ENCODE data around the gene METTL2B. TPM values are rescaled to one million over a fixed set of nuclear protein-coding genes. Genes with fewer than 3 reads are reported as not detected.
"Not testable (repeated sequence)": the region's sequence is repeated elsewhere in the genome, so short reads cannot be mapped to it uniquely, and the experiment has no call there.

Gene METTL2B
- total RNA-seq, 1 experiment from 2014 or later = 49.7 TPM

DNA sequence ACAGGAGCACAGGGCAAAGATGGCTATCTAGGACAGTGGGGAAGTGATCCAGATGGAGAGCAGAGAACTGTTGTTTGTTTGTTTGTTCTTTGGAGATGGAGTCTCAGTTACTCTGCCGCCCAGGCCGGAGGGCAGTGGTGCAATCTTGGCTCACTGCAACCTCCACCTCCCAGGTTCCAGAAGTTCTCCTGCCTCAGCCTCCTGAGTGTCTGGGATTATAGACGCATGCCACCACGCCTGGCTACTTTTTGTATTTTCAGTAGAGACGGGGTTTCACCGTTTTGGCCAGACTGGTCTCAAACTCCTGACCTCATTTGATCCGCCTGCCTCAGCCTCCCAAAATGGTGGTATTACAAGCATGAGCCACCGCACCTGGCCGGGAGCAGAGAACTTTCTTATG lies 20.9 kb downstream of the METTL2B start:
- Mint-ChIP-seq H3K27ac (ENCODE audit: low read depth, unreplicated experiment) (no peak overlapping the region), H3K4me1 (ENCODE audit: insufficient read depth, unreplicated experiment) (no peaks in the 10 kb centered on the region), H3K9me3 (ENCODE audit: unreplicated experiment) (no peaks in the 10 kb centered on the region), H3K36me3 (ENCODE audit: insufficient read depth, unreplicated experiment) (peaks cover 91% of the 10 kb centered on the region), H3K4me3 (ENCODE audit: unreplicated experiment) (no peak overlapping the region), H3K27me3 (ENCODE audit: insufficient read depth, unreplicated experiment) (no peaks in the 10 kb centered on the region)
- intact Hi-C loops (cut with micrococcal nuclease) = no loop called here
- DNase-seq (ENCODE audit: unreplicated experiment) = no peak
- BruUV-seq (replicated peaks) = no TSS peak
- ChIA-PET POLR2A (no interaction called here), CTCF (no interaction called here)
- TF ChIP-seq, protein P1, sequence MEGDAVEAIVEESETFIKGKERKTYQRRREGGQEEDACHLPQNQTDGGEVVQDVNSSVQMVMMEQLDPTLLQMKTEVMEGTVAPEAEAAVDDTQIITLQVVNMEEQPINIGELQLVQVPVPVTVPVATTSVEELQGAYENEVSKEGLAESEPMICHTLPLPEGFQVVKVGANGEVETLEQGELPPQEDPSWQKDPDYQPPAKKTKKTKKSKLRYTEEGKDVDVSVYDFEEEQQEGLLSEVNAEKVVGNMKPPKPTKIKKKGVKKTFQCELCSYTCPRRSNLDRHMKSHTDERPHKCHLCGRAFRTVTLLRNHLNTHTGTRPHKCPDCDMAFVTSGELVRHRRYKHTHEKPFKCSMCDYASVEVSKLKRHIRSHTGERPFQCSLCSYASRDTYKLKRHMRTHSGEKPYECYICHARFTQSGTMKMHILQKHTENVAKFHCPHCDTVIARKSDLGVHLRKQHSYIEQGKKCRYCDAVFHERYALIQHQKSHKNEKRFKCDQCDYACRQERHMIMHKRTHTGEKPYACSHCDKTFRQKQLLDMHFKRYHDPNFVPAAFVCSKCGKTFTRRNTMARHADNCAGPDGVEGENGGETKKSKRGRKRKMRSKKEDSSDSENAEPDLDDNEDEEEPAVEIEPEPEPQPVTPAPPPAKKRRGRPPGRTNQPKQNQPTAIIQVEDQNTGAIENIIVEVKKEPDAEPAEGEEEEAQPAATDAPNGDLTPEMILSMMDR (IDR thresholded peaks at IDR 0.05; ENCODE audit: unreplicated experiment) = no peak

DNA sequence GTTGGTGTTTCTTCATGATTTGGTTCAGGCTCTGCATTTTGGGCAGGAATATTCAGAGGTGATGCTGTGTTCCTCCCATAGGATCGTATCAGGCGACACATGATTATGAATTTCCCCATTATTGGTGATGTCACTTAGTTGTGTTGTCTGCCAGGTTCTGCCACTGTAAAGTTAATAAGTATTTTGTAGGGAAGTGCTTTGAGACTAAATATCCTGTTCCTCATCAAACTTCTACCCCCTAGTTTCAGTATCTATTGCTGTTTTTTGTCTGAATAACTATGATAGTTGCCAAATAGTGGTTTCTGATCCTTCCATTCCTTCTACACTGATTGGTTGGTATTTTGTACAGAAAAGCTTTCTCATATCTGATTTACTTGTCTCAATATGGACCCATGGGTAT lies 28.9 kb downstream of the METTL2B start:
- BruUV-seq (replicated peaks); DNase-seq (ENCODE audit: unreplicated experiment); H3K4me1 Mint-ChIP-seq (ENCODE audit: insufficient read depth, unreplicated experiment); H3K27me3 Mint-ChIP-seq (ENCODE audit: insufficient read depth, unreplicated experiment); H3K27ac Mint-ChIP-seq (ENCODE audit: low read depth, unreplicated experiment); intact Hi-C loops (cut with micrococcal nuclease); H3K9me3 Mint-ChIP-seq (ENCODE audit: unreplicated experiment); POLR2A ChIA-PET; CTCF ChIA-PET; H3K4me3 Mint-ChIP-seq (ENCODE audit: unreplicated experiment): not testable (repeated sequence)
- H3K36me3 Mint-ChIP-seq (ENCODE audit: insufficient read depth, unreplicated experiment) = peaks cover 24% of the 10 kb centered on the region

DNA sequence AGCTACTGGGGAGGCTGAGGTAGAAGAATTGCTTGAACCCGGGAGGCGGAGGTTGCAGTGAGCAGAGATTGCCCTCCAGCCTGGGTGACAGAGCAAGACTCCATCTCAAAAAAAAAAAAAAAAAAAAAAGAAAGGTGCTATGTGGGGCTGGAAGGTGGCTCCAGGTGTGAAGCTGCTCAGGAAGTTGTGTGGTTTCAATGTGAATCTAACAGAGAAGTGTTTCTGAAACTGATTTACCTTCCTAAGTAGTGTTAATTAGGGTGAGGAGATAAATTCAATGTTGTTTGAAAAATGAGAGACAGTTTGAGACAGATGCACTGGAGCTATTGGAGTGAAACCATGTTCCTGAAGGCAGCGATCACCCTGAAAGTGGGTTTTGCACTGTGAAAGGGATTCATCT lies 30.3 kb downstream of the METTL2B start:
- H3K4me3 Mint-ChIP-seq (ENCODE audit: unreplicated experiment); H3K27ac Mint-ChIP-seq (ENCODE audit: low read depth, unreplicated experiment); H3K9me3 Mint-ChIP-seq (ENCODE audit: unreplicated experiment); H3K4me1 Mint-ChIP-seq (ENCODE audit: insufficient read depth, unreplicated experiment); H3K36me3 Mint-ChIP-seq (ENCODE audit: insufficient read depth, unreplicated experiment); CTCF ChIA-PET; BruUV-seq (replicated peaks); intact Hi-C loops (cut with micrococcal nuclease); DNase-seq (ENCODE audit: unreplicated experiment); POLR2A ChIA-PET; H3K27me3 Mint-ChIP-seq (ENCODE audit: insufficient read depth, unreplicated experiment): not testable (repeated sequence)

DNA sequence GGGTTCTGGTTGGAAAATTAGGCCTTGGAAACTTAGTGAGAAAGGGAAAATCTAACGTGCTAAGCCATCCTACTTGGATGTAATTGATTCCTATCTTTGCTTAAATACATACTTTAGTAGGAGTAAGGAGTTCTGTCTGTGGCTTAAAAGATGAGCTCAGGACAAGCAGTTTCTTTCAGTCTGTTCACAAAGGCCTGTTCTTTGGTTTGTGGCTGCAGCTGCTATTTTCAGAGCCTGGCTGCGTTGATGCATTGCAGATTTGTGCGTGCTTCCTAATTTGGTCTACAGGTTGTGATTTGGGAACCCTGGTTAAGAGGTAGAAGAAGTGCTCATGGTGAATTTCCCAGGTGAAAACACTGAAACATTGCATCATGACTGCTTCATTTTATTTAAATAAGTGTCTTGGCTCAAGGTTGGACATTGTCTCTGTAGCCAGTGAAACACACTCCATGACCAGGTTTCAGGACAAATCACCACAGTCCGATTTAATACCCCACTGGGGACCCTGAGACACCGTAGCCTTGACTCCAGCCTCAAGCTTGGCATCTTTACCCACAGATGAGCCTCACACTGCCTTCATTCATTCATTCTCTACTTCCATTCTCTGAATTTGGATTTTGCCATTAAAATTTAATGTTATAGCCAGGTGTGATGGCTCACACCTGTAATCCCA lies 30.9 kb downstream of the METTL2B start:
- BruUV-seq (replicated peaks); H3K4me3 Mint-ChIP-seq (ENCODE audit: unreplicated experiment); POLR2A ChIA-PET; DNase-seq (ENCODE audit: unreplicated experiment); CTCF ChIA-PET; intact Hi-C loops (cut with micrococcal nuclease); H3K9me3 Mint-ChIP-seq (ENCODE audit: unreplicated experiment); H3K4me1 Mint-ChIP-seq (ENCODE audit: insufficient read depth, unreplicated experiment); H3K36me3 Mint-ChIP-seq (ENCODE audit: insufficient read depth, unreplicated experiment); H3K27ac Mint-ChIP-seq (ENCODE audit: low read depth, unreplicated experiment); H3K27me3 Mint-ChIP-seq (ENCODE audit: insufficient read depth, unreplicated experiment): not testable (repeated sequence)

DNA sequence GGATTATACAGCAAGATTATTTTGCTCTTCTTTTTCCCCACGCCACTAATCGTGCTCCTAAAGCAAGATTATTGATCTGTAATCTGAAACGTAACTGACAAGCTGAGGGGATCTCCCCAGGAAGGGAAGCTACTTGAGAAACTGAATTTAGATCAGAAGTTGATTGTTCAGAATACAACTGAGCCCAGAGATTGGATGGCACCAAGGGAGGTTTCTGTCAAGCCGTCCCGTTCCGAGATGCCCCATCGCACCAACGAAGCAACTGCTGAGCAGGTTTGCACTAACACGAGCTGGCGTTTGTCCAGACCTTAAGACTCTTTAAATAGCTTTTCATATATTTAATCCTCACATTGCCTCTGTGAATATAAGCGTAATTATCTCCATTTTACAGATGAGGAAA lies 35.1 kb downstream of the METTL2B start:
- CTCF ChIA-PET; H3K9me3 Mint-ChIP-seq (ENCODE audit: unreplicated experiment); H3K36me3 Mint-ChIP-seq (ENCODE audit: insufficient read depth, unreplicated experiment); DNase-seq (ENCODE audit: unreplicated experiment); H3K27me3 Mint-ChIP-seq (ENCODE audit: insufficient read depth, unreplicated experiment); H3K4me3 Mint-ChIP-seq (ENCODE audit: unreplicated experiment); H3K27ac Mint-ChIP-seq (ENCODE audit: low read depth, unreplicated experiment); POLR2A ChIA-PET; H3K4me1 Mint-ChIP-seq (ENCODE audit: insufficient read depth, unreplicated experiment); BruUV-seq (replicated peaks); intact Hi-C loops (cut with micrococcal nuclease): not testable (repeated sequence)

DNA sequence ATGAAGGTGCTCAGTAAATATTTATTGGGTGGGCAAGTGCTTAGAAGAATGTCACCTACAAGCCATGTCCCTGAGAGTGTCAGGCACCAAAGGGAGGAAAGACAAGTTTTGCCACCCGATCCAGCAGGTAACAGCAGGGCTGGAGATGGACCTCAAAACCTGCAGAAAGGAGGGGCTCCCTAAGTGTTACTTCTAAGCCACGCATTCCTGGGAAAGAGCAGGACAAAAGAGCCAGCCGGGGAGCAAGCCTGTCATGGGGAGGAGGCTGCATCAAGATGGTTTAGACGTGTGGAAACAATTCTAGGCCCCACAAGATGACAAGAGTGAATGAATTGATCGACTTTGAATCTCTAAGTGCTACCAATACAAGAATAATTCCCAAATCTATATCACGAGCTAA lies 38.7 kb downstream of the METTL2B start:
- H3K9me3 Mint-ChIP-seq (ENCODE audit: unreplicated experiment); H3K4me3 Mint-ChIP-seq (ENCODE audit: unreplicated experiment); POLR2A ChIA-PET; H3K36me3 Mint-ChIP-seq (ENCODE audit: insufficient read depth, unreplicated experiment); DNase-seq (ENCODE audit: unreplicated experiment); intact Hi-C loops (cut with micrococcal nuclease); CTCF ChIA-PET; BruUV-seq (replicated peaks); H3K4me1 Mint-ChIP-seq (ENCODE audit: insufficient read depth, unreplicated experiment); H3K27me3 Mint-ChIP-seq (ENCODE audit: insufficient read depth, unreplicated experiment); H3K27ac Mint-ChIP-seq (ENCODE audit: low read depth, unreplicated experiment): not testable (repeated sequence)

DNA sequence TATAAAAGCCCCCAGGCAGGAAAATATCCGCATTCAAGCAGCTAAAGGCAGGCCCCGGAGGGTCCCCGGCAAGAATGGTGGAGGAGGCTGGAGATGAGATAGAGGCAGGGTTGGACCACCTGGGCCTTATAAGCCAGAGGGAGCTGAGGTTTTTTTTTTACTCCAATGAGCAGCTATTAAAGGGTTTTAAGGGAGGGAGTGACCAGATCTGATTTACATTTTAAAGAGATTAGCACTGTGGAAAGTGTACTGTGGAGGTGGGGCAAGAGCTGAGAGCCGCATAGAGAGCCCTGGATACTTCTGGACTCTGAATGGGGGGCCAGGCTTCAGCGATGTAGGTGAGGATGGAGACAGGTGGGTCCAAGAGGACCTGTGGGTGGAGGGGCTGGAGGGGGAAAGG lies 40.5 kb downstream of the METTL2B start:
- H3K9me3 Mint-ChIP-seq (ENCODE audit: unreplicated experiment); H3K4me3 Mint-ChIP-seq (ENCODE audit: unreplicated experiment); DNase-seq (ENCODE audit: unreplicated experiment); POLR2A ChIA-PET; H3K36me3 Mint-ChIP-seq (ENCODE audit: insufficient read depth, unreplicated experiment); H3K27me3 Mint-ChIP-seq (ENCODE audit: insufficient read depth, unreplicated experiment); BruUV-seq (replicated peaks); CTCF ChIA-PET; H3K4me1 Mint-ChIP-seq (ENCODE audit: insufficient read depth, unreplicated experiment); intact Hi-C loops (cut with micrococcal nuclease); H3K27ac Mint-ChIP-seq (ENCODE audit: low read depth, unreplicated experiment): not testable (repeated sequence)

DNA sequence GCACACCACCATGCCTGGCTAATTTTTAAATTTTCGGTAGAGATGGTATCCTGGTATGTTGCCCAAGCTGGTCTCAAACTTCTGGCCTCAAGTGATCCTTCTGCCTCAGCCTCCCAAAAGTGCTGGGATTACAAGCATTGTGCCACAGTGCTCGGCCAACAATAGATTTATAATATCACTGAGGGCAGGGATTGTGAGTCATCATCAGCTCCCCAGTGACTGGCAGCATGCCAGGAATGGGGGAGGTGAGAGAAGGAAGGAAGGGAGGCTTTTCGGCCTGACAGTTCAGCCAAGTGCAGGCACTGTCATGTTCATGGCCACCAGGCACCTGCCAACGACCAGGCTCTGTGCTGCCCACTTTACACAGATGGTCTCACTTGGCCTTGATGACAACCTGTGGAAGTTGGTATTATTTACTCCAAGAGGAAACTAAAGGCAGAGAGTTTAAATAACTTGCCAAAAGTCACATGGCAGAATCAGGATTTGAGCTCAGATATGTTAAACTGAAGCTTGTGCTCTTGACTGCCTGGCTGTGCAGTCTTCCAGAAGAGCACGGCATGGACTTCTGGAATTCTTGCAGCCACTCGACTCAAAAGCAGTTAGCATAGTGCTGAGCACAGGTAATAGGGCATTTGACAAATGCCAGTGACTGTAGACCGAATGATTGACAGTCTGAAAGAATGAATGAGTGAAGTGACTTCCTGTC lies 46.8 kb downstream of the METTL2B start:
- CTCF ChIA-PET = interaction anchor here (0.7 kb wide), 1 partner anchor 820 kb away, joined by 3 read pairs; no protein-coding TSS in a partner anchor
- POLR2A ChIA-PET = interaction anchor here (0.6 to 1.3 kb wide), 3 partner anchors 9 to 617 kb away, joined by 3 to 4 read pairs (median 4); no protein-coding TSS in a partner anchor

More for the DNA sequence above, 46.8 kb downstream of the METTL2B start:
- H3K4me1 Mint-ChIP-seq (ENCODE audit: insufficient read depth, unreplicated experiment); BruUV-seq (replicated peaks); H3K27me3 Mint-ChIP-seq (ENCODE audit: insufficient read depth, unreplicated experiment); H3K27ac Mint-ChIP-seq (ENCODE audit: low read depth, unreplicated experiment); H3K4me3 Mint-ChIP-seq (ENCODE audit: unreplicated experiment); H3K9me3 Mint-ChIP-seq (ENCODE audit: unreplicated experiment); intact Hi-C loops (cut with micrococcal nuclease); H3K36me3 Mint-ChIP-seq (ENCODE audit: insufficient read depth, unreplicated experiment): not testable (repeated sequence)
- peak; percentile 96 for DNase-seq (ENCODE audit: unreplicated experiment)

Measured in MCF 10A (cell line).